Endothelial cell of umbilical vein (primary cell): ENCODE measurements around the gene PGR. TPM values are rescaled to one million over a fixed set of nuclear protein-coding genes. Genes with fewer than 3 reads are reported as not detected.

Experiments used
- BruUV-seq: library from RNA; stranded (reverse); fragments of 400-500 nt; replicated peaks from 2 replicates; lab custom pipeline; 2021; lab: Mats Ljungman, UMichigan
- CTCF ChIA-PET: fragments of 300-600, 350-600 bp; sonication (Branson Sonifier 250); formaldehyde crosslinking; loops from one replicate; lab custom pipeline; 2021; ENCODE audit warnings: antibody characterized with exemption, inconsistent platforms; lab: Charles Lee
- POLR2A ChIA-PET: fragments of 300-600, 350-600 bp; sonication (Branson Sonifier 250); formaldehyde crosslinking; loops from one replicate; lab custom pipeline; 2021; ENCODE audit warnings: antibody characterized with exemption, inconsistent platforms; lab: Charles Lee
- DNase-seq: peaks from one replicate; pipeline ENCODE4 v3.0.0-alpha.2; 2011; ENCODE audit warnings: low read depth, low spot score
- FAIRE-seq: peaks from 2 replicates; lab custom pipeline; 2011; peaks lifted over from hg19 to GRCh38; lab: Jason Lieb, UNC
- H2AFZ ChIP-seq: 2 replicates; pipeline ENCODE4 v1.6.0; 2012; ENCODE audit warnings: low read depth, low read length, control low read depth, inconsistent platforms
- H3K27ac ChIP-seq: 2 replicates; pipeline ENCODE4 v1.5.1; 2011; ENCODE audit warnings: low read depth, mild to moderate bottlenecking, control low read depth, low read length, moderate library complexity; ENCODE audit not compliant: insufficient read depth
- H3K27me3 ChIP-seq, 2 experiments: 2 replicates each; pipeline versions ENCODE4 v1.6.0 to v1.6.1; 2011; ENCODE audit warnings: low read length in 2 of 2, mixed read lengths in 1 of 2; ENCODE audit not compliant: control insufficient read depth in 2 of 2, insufficient read depth in 2 of 2
- H3K36me3 ChIP-seq, 2 experiments: 2 replicates in 1 of 2; 3 replicates in 1 of 2; pipeline ENCODE4 v1.5.1; 2011; ENCODE audit warnings: low read length in 2 of 2, mild to moderate bottlenecking in 1 of 2, moderate library complexity in 1 of 2; ENCODE audit not compliant: control insufficient read depth in 2 of 2, insufficient read depth in 2 of 2; ENCODE audit errors: extremely low read depth in 1 of 2
- H3K4me1 ChIP-seq: 3 replicates; pipeline ENCODE4 v1.5.1; 2011; ENCODE audit warnings: mild to moderate bottlenecking, low read length; ENCODE audit not compliant: control insufficient read depth, insufficient read depth; ENCODE audit errors: extremely low read depth
- H3K4me2 ChIP-seq: 2 replicates; pipeline ENCODE4 v1.6.1; 2011; ENCODE audit warnings: low read length, control low read depth, mixed read lengths; ENCODE audit not compliant: insufficient read depth
- H3K4me3 ChIP-seq, 3 experiments: fragments of 200-600 bp in 1 of 3; sonication (generic), shearing (Covaris generic) in 1 of 3; replicated peaks in 1 of 3; 2 replicates each; pipeline ENCODE4 v1.5.1; 2011 to 2016; ENCODE audit warnings: control low read depth in 3 of 3, low read length in 3 of 3, mild to moderate bottlenecking in 2 of 3, inconsistent platforms in 1 of 3, low read depth in 1 of 3, moderate library complexity in 1 of 3; ENCODE audit not compliant: insufficient read depth in 1 of 3
- H3K79me2 ChIP-seq: 2 replicates; pipeline ENCODE4 v1.6.0; 2012; ENCODE audit warnings: low read length, inconsistent platforms; ENCODE audit not compliant: control insufficient read depth, insufficient read depth
- H3K9ac ChIP-seq: replicated peaks from 2 replicates; pipeline ENCODE3; 2011; ENCODE audit warnings: low read length, control low read depth; ENCODE audit not compliant: insufficient read depth; ENCODE audit errors: extremely low read depth
- H3K9me1 ChIP-seq: replicated peaks from 3 replicates; pipeline ENCODE4 v1.6.0; 2011; ENCODE audit warnings: mild to moderate bottlenecking, low read length; ENCODE audit not compliant: control insufficient read depth, insufficient read depth; ENCODE audit errors: extremely low read depth
- H3K9me3 ChIP-seq: replicated peaks from 2 replicates; pipeline ENCODE4 v1.5.1; 2012; ENCODE audit warnings: low read length, inconsistent platforms; ENCODE audit not compliant: control insufficient read depth, insufficient read depth
- H4K20me1 ChIP-seq: replicated peaks from 2 replicates; pipeline ENCODE3; 2011; ENCODE audit warnings: mild to moderate bottlenecking, low read length; ENCODE audit not compliant: control insufficient read depth, insufficient read depth; ENCODE audit errors: extremely low read depth
- EZH2 ChIP-seq: IDR thresholded peaks from 2 replicates; pipeline ENCODE4 v1.6.1; 2012; ENCODE audit warnings: borderline replicate concordance, low read depth, mild to moderate bottlenecking, moderate library complexity, low read length, inconsistent platforms; ENCODE audit not compliant: severe bottlenecking
- FOS ChIP-seq: IDR thresholded peaks from 2 replicates; pipeline ENCODE4 v1.6.1; 2011; ENCODE audit warnings: mild to moderate bottlenecking, low read length, moderate library complexity, borderline replicate concordance; ENCODE audit not compliant: insufficient read depth
- GATA2 ChIP-seq: IDR thresholded peaks from 2 replicates; pipeline ENCODE4 v1.7.0; 2011; ENCODE audit warnings: low read depth, mild to moderate bottlenecking, moderate library complexity, mixed read lengths, low read length; ENCODE audit not compliant: insufficient read length, insufficient read depth
- JUN ChIP-seq: IDR thresholded peaks from 2 replicates; pipeline ENCODE4 v1.6.1; 2011; ENCODE audit warnings: borderline replicate concordance, low read depth; ENCODE audit not compliant: insufficient read length, insufficient read depth
- MYC ChIP-seq: IDR thresholded peaks from one replicate; pipeline ENCODE4 v1.6.1; 2011; ENCODE audit warnings: mild to moderate bottlenecking, low read depth, low read length
- POLR2A ChIP-seq: IDR thresholded peaks from 2 replicates; pipeline ENCODE4 v1.6.1; 2012; ENCODE audit warnings: low read depth, mild to moderate bottlenecking, control low read depth, low read length
- POLR2AphosphoS5 ChIP-seq: IDR thresholded peaks from 2 replicates; pipeline ENCODE4 v1.6.1; 2012; ENCODE audit warnings: low read depth, mild to moderate bottlenecking, control low read depth, low read length, moderate library complexity; ENCODE audit not compliant: insufficient read depth
- dilution Hi-C: fragments of 300-500 bp; cut with MboI; formaldehyde crosslinking; loops from one replicate; pipeline ENCODE4 v1.15.0; 2019; ENCODE audit warnings: low sequenced_read_pairs; ENCODE audit not compliant: extremely low pct_ligation_motif_present
- intact Hi-C: fragments of 100-400 bp; cut with micrococcal nuclease; formaldehyde crosslinking; loops from one replicate; pipeline ENCODE4 v1.10.0; 2022
- polyA plus RNA-seq, 4 experiments: library from polyadenylated mRNA; depleted of rRNA in 3 of 4; stranded (reverse) in 3 of 4; unstranded in 1 of 4; fragments of >200 nt; gene quantifications; 2 replicates each; pipeline versions ENCODE4 v1.2.1 to v1.2.3, GENCODE V29; 2011 to 2012; ENCODE audit warnings: missing spikeins in 1 of 4
- total RNA-seq: library from RNA; stranded (reverse); gene quantifications from 2 replicates; pipeline ENCODE4 v1.2.3, GENCODE V29; 2021
- TF ChIP-seq, protein P1 (sequence below): IDR thresholded peaks from 2 replicates; pipeline ENCODE4 v1.6.1; 2011; ENCODE audit not compliant: insufficient read depth, insufficient read length
- TF ChIP-seq, protein P2 (sequence below), 2 donors: IDR thresholded peaks; 1 replicate in 1 of 2; 2 replicates in 1 of 2; pipeline ENCODE4 v1.5.1; 2011; ENCODE audit warnings: low read length in 2 of 2, mild to moderate bottlenecking in 2 of 2, moderate library complexity in 2 of 2, control low read depth in 1 of 2, inconsistent platforms in 1 of 2, low read depth in 1 of 2; ENCODE audit not compliant: insufficient read depth in 1 of 2; ENCODE audit errors: extremely low read depth in 1 of 2

Gene PGR
- total and polyA plus RNA-seq, 2 donors (not counting 3 experiments of a cell fraction or from before 2014, with no cell fraction given): not detected

DNA sequence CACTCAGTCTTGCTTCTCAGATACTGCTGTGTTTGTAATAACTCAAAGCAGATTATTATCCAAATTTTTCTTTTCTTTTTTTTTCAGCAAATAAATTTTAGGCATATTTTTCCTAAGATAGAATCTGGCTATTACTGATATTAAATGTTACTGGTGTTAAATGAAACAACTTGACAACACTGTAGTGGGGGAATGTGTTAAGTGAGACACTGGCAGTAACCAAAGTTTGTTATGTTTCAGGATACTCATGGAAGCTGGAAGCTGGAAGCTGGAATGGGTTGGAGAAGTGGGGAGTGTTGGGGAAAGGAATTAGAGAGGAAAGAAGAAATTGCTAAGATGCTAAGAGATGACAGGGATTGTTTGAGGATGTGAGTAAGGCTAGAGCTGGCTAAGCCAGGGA lies 24.9 kb downstream of the PGR start:
- Histone ChIP-seq H3K9me1 (no peaks in the 10 kb centered on the region), H3K4me2 (no peak overlapping the region), H3K36me3 (no peaks in the 10 kb centered on the region), H3K9me3 (peaks cover 1% of the 10 kb centered on the region), H3K4me3 (no peak overlapping the region), H3K27ac (no peak overlapping the region), H3K4me1 (no peaks in the 10 kb centered on the region), H3K79me2 (no peaks in the 10 kb centered on the region), H3K27me3 (no peaks in the 10 kb centered on the region), H3K9ac (no peak overlapping the region), H4K20me1 (no peaks in the 10 kb centered on the region), H2AFZ (no peak overlapping the region)
- CTCF ChIA-PET: no interaction called here
- no TSS peak for BruUV-seq
- intact Hi-C loops: no loop called here
- FAIRE-seq: no peak
- DNase-seq: no peak
- dilution Hi-C loops: no loop called here
- POLR2A ChIA-PET: no interaction called here
- no peak for TF ChIP-seq MYC
- TF ChIP-seq POLR2A: no peak
- no peak for TF ChIP-seq EZH2
- TF ChIP-seq, protein P1, sequence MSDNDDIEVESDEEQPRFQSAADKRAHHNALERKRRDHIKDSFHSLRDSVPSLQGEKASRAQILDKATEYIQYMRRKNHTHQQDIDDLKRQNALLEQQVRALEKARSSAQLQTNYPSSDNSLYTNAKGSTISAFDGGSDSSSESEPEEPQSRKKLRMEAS: no peak
- no peak for TF ChIP-seq GATA2
- no peak for TF ChIP-seq JUN
- no peak for TF ChIP-seq POLR2AphosphoS5
- TF ChIP-seq, protein P2, sequence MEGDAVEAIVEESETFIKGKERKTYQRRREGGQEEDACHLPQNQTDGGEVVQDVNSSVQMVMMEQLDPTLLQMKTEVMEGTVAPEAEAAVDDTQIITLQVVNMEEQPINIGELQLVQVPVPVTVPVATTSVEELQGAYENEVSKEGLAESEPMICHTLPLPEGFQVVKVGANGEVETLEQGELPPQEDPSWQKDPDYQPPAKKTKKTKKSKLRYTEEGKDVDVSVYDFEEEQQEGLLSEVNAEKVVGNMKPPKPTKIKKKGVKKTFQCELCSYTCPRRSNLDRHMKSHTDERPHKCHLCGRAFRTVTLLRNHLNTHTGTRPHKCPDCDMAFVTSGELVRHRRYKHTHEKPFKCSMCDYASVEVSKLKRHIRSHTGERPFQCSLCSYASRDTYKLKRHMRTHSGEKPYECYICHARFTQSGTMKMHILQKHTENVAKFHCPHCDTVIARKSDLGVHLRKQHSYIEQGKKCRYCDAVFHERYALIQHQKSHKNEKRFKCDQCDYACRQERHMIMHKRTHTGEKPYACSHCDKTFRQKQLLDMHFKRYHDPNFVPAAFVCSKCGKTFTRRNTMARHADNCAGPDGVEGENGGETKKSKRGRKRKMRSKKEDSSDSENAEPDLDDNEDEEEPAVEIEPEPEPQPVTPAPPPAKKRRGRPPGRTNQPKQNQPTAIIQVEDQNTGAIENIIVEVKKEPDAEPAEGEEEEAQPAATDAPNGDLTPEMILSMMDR (IDR thresholded peaks at IDR 0.05; ENCODE audit: extremely low read depth in 1 of 2, insufficient read depth in 1 of 2, low read depth in 1 of 2, low read length in 2 of 2): no peak
- no peak for TF ChIP-seq FOS
